ENCODE results near the gene C14orf180. TPM values are rescaled to one million over a fixed set of nuclear protein-coding genes. Genes with fewer than 3 reads are reported as not detected.

The C14orf180 gene
- polyA plus RNA-seq, 3 donors = 0.28 TPM; not detected in 2

DNA sequence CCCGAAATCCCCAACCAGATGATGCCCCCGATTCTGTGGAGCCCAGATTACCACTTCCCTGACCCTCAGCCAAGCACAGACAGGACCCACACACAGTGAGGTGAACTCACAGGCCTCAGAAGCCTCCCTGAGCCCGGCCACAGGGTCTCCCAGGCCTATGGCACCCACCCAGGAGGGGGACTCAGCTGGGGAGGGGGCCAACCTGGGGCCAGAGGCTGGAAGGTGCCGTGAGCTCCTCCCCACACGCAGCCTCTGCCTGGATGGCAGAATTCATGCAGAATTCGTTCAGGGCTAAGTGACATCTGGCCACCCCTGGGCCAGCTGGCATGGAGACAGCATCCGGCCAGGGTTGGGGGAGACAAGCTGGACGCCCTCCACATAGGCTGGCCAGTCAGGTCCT lies 13.2 kb downstream of the C14orf180 start:
- no peak for DNase-seq

- no peak for DNase-seq
Measured at GRCh38 chr14:104593241-104593701, 13.7 kb downstream of the C14orf180 start.

- DNase-seq = no peak
Measured at GRCh38 chr14:104593710-104594136, 14.2 kb downstream of the C14orf180 start.

DNA sequence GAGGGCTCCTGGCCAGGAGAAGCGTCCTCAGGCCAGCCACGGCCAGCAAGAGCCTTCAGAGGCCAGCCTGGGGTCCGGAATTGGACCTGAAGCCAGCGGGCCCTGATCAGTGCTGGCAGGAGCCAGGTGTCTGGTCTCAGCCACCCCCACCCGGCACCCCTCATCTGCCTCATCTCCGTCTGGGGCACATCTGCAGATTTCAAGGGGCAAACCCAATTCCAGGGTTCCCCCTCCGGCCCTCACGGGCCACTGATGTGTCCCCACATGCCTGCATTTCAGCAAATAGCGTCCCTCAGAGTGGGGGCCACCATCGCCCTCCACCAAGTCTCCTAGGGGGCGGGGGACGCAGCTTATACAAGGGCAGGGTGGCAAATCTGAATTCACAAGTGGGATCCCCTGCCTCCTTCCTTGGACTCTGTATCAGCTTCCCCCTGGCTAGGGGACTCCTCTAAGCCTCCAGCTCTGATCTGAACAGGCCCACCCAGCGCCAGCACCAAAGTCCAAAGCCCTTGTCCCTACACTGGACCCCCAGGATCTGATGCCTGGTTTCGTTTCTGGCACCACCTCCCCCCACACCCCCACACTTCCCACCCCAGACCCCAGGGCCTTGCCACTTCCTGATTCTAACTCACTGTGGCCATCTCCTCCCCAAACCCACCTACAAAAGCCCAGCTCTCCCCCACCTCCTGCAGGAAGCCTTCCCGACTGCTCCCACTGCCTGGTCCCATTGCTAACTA lies 14.9 kb downstream of the C14orf180 start:
- DNase-seq = no peak

GRCh38 chr14:104595116-104595675 lies 15.6 kb downstream of the C14orf180 start:
- DNase-seq = no peak

DNA sequence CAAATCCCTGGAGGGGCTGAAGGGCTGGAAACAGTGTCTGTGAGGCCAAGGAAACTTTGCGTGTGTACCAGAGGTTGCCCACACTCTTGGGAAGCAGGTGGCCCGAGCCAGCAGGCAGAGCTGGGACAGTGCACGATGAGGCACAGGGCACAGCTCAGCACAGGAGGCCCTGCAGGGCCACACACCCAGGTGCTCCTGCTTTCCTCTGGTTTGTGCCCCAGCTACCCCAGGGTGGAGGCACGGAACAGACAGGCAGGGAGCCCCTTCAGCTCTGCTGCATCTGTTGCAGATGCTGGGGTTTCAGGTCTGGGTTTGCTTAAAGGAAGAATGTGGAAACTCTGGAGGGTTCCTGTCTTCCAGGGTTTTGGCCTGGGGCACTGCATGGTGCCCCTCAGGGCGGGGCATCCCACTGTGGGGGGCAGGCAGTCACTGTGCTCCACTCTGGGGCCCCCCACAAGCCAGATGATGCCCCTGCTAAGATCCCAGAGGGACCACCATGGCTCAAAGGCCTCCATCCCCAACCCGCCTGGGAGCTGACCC lies 16.4 kb downstream of the C14orf180 start:
- no peak for DNase-seq

GRCh38 chr14:104596451-104596918 lies 16.9 kb downstream of the C14orf180 start:
- DNase-seq = no peak

DNA sequence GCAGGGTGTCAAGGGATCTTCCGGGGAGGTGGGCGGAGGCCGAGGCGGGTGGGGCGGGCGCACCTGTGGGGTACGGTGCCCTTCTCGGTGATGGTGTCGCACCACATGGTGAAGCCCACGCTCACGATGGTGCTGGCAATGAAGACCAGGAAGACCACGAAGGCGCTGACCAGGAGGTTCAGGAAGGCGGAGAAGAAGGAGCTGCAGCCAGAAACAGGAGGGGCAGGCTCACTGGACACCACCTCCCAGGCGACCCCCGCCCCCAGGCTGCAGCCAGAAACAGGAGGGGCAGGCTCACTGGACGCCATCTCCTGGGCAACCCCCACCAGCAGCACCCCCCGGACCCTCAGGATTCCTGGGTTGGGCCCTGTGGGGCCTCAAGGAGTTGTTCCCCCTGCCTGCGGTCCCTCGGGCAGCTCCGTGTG lies 17.4 kb downstream of the C14orf180 start:
- DNase-seq = no peak

DNA sequence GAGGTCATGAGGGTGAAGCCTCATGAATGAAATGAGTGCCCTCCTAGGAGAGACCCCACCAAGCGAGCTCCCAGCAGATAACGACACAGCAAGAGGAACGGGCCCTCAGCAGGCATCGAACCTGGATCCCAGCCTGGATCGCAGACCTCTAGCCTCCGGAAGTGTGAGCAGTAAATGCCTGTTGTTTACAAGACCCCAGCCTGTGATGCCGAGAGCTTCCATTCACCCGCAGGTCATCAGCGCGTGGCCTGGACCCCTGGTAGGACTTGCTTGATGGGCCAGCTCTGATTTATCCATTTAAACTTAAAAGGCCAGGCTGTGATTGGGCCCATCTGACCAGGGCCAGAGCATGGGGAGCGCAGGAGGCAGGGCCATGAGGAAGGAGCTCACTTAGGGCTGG lies 18.0 kb downstream of the C14orf180 start:
- DNase-seq = no peak

DNA sequence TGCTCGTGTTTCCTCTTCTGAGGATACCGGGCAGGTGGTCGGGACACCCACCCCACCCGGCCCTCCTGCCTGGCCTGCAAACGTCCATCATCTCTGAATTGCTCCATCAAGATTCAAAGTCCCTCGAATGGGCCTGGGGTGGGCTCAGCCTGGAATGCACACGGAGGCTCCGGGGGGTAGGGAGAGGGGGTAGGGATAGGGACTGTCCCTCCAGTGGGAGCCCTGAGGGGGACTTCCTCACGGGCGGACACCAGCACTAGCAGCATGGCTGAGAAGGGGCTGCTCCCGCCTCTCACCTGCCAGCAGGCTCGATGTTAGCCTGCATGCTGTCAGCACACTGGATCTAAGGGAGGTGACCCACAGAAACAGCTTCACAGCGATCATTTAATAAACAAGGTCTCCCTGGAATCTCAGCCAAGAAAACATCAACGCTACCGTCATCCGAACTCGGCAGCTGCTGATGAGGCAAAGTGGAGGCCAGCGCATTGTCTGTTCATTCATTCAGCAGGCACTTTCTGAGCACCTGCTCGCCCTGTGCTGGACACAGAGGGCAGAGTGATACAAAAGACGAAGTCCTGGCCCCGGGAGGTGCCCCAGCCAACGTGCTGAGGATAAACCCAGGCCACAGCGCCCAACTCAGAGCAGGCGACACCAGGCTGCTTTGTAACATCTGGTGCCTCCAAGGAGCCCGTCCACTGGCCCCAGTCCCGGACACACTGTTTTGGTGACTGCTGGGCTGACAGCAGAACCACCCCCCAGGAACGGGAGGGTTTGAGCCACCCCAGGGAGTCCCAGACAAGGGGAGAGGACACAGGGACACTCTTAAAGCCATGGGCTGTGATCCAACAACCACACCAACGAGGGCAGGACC lies 18.7 kb downstream of the C14orf180 start:
- no peak for DNase-seq

DNA sequence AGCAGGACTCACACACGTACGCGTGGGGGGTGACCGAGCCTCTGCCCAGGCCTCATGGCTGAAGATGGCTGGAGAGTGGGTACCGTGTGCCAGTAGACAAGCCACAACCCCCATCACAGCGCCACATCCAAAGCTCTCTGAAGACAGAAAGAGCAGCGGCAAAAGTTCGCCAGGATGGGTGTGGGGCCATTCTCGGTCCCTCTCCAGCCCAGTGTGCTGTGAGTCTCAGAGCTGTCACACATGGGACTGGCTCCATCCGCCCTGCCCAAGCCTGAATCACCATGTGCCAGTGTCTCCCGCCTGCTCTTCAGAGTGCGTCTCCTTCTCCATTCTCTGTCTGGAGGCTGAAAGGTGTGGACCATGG lies 19.3 kb downstream of the C14orf180 start:
- DNase-seq = no peak

DNA sequence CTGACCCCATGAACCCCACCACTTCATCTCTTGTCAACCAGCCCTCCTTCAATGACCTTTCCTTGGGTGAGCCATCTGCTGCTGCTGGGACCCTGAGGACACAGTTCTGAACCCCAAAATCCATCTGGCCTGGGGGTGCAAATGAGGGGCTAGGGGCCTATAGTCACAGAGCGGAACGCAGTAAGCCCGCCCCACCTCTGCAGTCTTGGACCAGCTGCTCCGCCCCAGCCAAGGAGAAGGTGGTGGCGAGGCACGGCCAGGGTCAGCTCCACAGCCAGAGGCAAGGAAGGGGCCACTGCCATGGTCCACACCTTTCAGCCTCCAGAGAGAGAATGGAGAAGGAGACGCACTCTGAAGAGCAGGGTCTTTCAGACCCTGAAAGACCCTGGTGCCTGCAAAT lies 19.9 kb downstream of the C14orf180 start:
- DNase-seq = no peak

- no peak for DNase-seq
Measured at GRCh38 chr14:104600141-104600643, 20.6 kb downstream of the C14orf180 start.

- no peak for DNase-seq
Measured at GRCh38 chr14:104600805-104601204, 21.2 kb downstream of the C14orf180 start.

DNA sequence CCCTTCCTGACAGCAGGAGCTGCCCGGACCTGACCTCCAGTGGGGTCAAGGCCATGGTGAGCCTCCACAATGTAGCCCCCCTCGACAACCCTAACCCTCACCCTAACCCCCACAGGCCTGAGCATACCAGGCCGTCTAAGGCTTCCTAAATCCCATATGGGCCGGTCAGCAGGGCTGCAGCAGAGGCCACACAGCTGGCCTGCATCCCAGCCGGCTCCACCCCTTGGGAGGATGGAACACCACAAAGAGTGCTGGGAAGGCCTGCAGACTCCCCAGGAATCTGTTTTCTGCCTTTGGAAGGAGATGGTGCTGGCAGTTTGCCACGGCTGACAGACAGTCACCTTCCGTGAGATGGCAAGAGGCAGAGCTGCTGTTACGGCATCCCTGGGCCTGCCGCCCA lies 22.2 kb downstream of the C14orf180 start:
- DNase-seq = no peak

DNA sequence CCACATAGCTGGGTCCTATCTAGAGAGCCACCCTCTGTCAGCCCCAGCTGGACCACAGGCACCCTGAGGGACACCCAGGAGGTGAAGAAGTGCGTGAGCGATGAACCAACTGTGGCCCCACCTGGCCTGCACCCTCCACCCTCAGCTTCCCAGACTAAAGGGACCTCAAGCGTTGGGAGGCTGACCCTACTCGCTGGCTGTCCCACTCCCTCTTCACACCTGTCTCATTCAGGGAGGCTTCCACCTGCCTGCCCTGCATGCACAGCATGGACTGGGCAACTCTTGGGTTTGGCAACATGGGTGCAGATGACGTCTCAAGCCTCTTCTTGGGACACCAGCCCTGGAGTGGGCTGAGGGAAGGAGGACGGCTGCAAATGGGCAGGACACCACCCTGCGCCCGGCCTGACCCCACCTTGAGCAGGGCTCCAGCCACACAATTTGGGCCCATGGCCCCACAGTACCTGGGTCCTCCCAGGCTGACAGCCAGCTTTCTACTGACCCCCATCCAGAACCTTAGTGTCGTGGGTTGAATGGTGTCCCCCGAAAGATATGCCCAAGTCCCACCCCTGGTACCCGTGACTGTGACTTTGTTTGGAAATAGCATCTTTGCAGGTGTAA lies 22.9 kb downstream of the C14orf180 start:
- DNase-seq = no peak

- no peak for DNase-seq
Measured at GRCh38 chr14:104602933-104603325, 23.4 kb downstream of the C14orf180 start.

- DNase-seq = no peak
Measured at GRCh38 chr14:104603711-104604401, 24.3 kb downstream of the C14orf180 start.

- DNase-seq = peak; percentile 59
Measured at GRCh38 chr14:104604458-104605449, 25.2 kb downstream of the C14orf180 start, which contains the start of gene TMEM179. Gene TMEM179 (minus strand): TSS chr14:104604772. CDS start chr14:104604741, 31 bp downstream.

DNA sequence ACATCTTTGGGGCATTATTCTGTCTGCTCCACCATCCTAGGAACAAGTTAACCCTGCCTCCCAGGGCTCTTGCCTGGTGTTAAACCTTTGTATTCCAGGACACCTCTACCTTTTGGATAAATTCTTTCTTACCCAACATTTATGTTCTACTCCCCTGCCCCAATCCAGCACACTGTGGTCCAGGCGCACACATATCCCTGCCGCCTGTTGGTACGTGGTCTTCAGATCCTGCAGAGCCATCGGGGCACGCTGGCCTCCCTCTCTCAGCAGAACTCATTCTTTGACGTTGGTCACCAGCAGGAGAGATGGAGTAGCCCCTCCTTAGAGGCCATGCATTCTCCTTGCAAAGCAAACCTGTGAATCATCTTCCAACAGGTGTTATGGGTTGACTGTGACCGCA lies 30.1 kb downstream of the C14orf180 start:
- DNase-seq = no peak

Measured in renal pelvis (tissue), 4 donors.